ENCODE results near the gene NEGR1. TPM values are rescaled to one million over a fixed set of nuclear protein-coding genes. Genes with fewer than 3 reads are reported as not detected.

The NEGR1 gene
- total and polyA plus RNA-seq, 2 experiments from 2014 or later, result 0.57 to 0.94 TPM

DNA sequence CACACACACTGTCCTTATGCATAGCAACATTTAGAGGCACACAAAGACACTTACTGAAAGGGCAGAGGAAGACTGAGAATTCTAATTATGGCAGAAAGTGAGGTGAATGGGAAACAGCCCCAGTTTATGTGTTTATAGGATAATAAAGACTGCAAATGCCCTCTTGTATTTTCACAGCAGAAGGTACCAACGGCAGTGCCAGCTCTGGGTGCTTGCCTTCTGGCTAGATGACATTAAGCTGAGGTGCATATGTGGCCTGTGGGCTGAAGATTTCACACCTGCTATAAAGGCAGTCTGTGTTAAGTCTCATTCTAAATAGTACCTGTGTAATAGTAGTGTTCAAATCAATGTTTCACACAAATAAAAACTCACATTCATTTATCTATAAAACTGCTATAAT lies 854.3 kb downstream of the NEGR1 start (continued):
- TF ChIP-seq ZNF462 (CRISPR knock-in tag; IDR thresholded peaks at IDR 0.05) (no peak), EZH2phosphoT487 (IDR thresholded peaks at IDR 0.05; ENCODE audit: unreplicated experiment) (no peak), EZH2 (IDR thresholded peaks at IDR 0.05; ENCODE audit: low read depth, unreplicated experiment) (no peak)

DNA sequence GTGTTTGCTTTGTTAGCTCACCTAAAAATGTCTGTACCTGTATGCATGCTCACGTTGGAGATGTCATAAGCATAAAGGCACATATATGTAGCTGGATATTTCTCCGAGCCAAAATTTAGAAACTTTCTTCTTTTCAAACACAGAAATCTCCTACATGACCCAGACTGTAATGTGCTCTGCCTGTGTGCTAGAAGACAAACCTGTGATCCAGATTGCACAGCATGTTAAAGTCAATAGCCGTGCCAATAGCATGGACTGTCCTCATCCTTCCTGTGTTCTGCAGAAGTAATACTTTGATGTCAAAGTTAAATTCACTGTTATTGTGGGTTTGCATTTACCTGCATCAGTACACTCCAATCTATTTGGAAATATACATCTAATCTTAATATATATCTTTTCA lies 855.3 kb downstream of the NEGR1 start:
- ATAC-seq (no peak), DNase-seq (ENCODE audit: low spot score) (no peak)
- Histone ChIP-seq H4K20me1 (replicated peaks; ENCODE audit: insufficient read depth) (no peaks in the 10 kb centered on the region), H2AFZ (peak overlapping the region; percentile 77; the same call in 1 of the 2 replicates), H3F3A (replicated peaks; ENCODE audit: low read depth) (no peaks in the 10 kb centered on the region), H3K36me3 (ENCODE audit: insufficient read depth) (no peaks in the 10 kb centered on the region), H3K9me2 (ENCODE audit: insufficient read depth) (no peaks in the 10 kb centered on the region), H3K4me2 (no peak overlapping the region), H3K4me1 (ENCODE audit: insufficient read depth) (peaks cover 22% of the 10 kb centered on the region), H3K79me2 (replicated peaks; ENCODE audit: insufficient read depth) (no peaks in the 10 kb centered on the region), H3K4me3 (no peak overlapping the region), H3K27ac (ENCODE audit: low read depth) (no peak overlapping the region), H3K27me3 (ENCODE audit: insufficient read depth) (no peaks in the 10 kb centered on the region)
- Mint-ChIP-seq H3K27ac (peak overlapping the region; percentile 72; the same call in 1 of the 2 replicates), H3K4me1 (peaks cover 18% of the 10 kb centered on the region), H3K4me3 (no peak overlapping the region), H3K27me3 (ENCODE audit: insufficient read depth, low read depth, poor library complexity) (no peaks in the 10 kb centered on the region), H3K9me3 (no peaks in the 10 kb centered on the region), H3K36me3 (ENCODE audit: low read depth) (no peaks in the 10 kb centered on the region)
- TF ChIP-seq POLR2AphosphoS5 (IDR thresholded peaks at IDR 0.05; ENCODE audit: low read depth) (no peak), ETS1 (IDR thresholded peaks at IDR 0.05) (no peak), REST (IDR thresholded peaks at IDR 0.05; ENCODE audit: unreplicated experiment) (no peak), CREB1 (CRISPR knock-in tag; IDR thresholded peaks at IDR 0.05; ENCODE audit: low read depth) (no peak), EZH2phosphoT487 (IDR thresholded peaks at IDR 0.05; ENCODE audit: unreplicated experiment) (no peak), STAT1 (IDR thresholded peaks at IDR 0.05; ENCODE audit: unreplicated experiment) (no peak)

Measured in GM23338 (cell line).